HG02852 (cell line): ENCODE measurements around the gene SMIM3.

ENCODE experiments used
- ATAC-seq: cut with Tn5 transposase; IDR thresholded peaks from one replicate; pipeline ENCODE4 v1.9.1; 2021; ENCODE audit warnings: mild to moderate bottlenecking, moderate library complexity; ENCODE audit not compliant: unreplicated experiment

The SMIM3 gene

DNA sequence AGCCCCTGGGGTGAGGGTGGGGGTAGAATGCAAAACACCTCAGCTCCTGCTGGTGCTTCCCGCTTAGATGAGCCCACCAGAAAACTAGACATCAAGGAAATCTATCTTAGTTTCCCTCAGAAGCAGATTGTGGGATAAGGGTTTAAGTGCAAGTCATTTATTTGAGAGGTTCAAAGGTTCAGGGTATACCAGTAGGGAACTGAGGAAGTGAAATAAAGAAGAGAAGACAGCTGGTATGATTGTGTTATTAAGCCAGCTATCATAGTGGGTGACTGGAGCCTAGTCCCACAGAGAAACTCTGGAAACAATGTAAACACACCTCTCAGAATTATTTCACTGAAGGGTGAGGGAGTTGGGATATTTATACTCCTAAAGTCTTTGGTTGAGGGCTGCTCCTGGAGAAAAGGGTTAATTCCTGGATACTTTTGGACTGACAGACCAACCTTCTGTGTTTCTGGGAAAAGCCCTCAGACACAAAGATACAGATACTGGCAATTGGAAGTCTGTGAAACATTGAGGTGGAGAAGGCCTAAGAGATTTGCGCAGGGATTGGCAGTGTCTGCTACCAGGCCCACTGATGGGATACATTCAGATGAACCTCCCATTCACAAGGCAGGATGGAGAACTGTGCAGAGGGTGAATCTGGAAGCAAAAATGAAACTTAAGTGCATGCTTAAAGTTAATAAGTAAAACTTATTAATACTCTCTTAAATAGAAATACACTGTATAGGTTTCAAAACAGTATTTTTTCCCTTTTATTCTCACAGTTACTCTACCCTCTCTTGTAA lies 13.4 kb upstream of the SMIM3 start:
- ATAC-seq, result no peak

GRCh38 chr5:150765799-150766169 lies 12.8 kb upstream of the SMIM3 start:
- no peak for ATAC-seq

- ATAC-seq, result no peak
Measured at GRCh38 chr5:150766251-150766650, 12.3 kb upstream of the SMIM3 start.

- no peak for ATAC-seq
Measured at GRCh38 chr5:150771034-150771795, 7.3 kb upstream of the SMIM3 start.

- no peak for ATAC-seq
Measured at GRCh38 chr5:150774145-150774544, 4.4 kb upstream of the SMIM3 start.

DNA sequence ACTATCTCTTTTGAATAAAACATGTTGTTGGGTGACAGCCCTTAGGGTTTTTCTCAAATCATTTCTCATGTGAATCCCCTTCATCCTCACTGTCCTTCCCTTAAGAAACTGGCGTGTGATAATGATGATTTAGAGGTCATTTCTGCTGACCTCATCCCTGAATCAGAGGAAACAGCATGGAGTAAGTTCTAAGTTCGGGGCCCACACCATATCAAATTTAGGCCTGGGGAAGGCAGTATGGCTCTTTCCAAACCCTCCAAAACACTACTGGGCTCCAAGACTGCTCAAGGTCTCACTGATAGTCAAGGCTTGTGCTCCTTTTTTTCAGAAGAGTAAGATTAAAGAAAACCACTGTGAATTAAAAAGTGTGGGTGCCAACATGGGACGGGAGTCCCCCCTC lies 872 bp upstream of the SMIM3 start:
- ATAC-seq, result no peak

GRCh38 chr5:150778088-150778516 lies 455 bp upstream of the SMIM3 start:
- no peak for ATAC-seq

DNA sequence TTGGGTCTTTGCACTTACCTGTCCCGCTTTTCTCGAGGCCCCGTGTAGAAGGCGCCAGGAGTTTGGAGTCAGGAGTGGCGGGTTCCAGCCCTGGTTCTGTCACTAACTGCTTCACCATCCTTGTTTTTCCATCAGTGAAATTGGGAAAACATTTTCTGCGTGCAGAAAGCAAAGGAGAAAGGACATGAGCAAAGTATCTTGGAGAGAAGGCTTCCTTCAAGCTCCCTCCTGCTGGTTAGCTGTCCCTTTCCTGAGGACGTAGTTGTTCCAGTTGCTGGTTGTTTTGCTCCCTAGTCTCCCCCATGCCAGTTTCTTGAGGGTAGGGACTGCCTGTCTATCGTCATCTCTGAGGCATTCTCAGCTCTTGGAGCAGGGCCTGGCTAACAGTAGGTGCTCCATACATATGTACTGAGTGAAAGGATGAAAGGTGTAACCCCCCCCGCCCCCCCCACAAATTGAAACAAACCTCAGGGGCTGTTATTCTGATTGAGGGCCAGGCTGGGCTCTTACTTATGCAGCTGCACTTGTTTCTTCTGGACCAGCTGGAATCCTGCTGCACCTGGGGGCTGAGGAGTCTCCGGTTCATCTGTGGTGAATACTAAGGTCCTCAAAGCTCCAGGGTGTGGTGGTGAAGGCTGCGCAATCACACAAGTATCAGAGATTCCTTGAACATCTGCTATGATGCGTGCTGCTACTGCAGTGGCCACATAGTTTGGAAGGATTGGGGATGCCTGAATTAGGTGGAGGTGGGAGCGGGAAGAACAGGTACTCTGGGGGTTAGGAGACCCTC lies 1.0 kb downstream of the SMIM3 start:
- peak; percentile 1 for ATAC-seq

DNA sequence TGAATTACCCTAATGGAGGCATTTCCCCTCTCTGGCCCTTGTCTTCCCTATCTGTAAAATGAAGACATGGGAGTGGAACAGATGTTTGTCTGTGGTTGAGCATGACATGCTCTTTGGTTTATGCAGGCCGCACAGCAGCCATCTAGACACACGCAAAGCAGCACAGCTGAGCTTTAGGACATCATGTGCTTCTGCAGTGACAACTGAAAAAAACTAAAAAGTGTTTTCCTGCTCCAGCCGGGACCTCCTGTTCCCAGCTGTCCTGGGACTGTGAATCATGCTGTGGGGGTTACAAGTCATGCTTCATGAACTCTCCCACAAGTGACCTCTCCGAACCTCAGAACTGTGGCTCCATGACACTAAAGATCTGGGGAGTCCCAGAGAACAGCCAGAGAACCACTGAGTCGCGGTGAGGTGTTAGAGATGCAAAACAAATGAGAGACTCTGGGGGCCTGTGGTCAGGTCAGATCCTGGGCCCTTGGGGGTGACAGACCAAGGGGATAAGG lies 1.7 kb downstream of the SMIM3 start:
- ATAC-seq, result peak; percentile 53

DNA sequence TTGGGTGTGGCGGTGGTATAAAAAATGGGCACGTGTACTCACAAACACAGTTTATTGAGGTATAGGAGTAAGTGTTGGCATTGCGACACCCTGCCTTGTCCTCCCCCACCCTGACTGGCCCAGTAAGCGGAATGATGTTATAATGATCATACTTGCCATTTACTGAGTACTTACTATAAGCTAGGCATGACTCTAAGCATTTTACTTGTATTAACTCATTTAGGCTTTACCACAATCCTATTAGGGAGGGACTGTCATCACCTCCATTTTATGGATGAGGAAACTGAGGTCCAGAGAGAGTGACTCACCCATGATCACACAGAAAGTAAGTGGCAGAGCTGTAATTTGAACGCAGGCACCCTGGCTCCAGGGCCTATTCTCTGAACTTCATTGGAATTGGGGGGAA lies 2.3 kb downstream of the SMIM3 start:
- ATAC-seq, result no peak

- ATAC-seq, result no peak
Measured at GRCh38 chr5:150781706-150782614, 3.4 kb downstream of the SMIM3 start.

DNA sequence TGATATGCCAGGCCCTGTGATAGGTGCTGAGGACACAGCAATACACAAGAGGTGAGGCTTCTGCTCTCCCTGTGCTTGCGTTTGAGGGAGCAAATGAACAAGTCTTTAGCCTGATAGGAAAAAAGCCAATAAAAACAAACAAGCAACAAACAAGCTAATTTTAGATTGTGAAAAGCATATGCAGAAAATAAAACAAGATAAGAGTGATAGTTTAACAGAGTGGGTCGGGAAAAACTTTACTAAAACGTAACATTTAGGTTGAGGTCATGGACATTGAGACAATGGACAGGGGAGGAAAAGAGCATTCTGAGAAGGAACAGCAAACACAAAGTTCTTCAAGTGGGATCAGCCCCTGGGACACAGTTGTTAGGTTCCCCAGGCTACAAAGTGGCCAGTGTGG lies 4.3 kb downstream of the SMIM3 start:
- no peak for ATAC-seq

DNA sequence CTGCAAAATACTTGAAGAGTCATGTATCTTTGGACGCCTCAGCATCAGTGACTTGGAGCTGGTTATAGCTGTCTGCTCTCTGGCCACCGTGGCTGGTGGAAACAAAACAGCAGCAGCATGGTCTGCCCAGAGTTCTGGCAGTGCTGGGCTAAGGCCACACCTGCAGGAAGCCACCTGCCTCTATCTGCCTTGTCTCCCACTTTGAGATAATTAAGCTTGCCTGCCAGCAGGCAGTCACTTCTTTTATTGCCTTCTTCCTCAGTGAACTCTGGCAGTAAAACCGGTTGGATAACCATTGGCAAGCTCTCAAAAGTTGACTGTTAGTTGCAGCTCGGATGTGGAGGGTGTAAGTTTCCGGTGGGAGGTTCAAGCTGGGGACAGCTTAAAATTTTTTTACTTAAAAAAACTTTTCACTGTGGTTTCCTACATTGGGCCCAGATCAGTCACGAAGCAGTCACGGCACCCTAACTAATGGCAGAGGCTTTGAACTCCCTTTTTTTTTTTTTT lies 4.9 kb downstream of the SMIM3 start:
- peak; percentile 48 for ATAC-seq

DNA sequence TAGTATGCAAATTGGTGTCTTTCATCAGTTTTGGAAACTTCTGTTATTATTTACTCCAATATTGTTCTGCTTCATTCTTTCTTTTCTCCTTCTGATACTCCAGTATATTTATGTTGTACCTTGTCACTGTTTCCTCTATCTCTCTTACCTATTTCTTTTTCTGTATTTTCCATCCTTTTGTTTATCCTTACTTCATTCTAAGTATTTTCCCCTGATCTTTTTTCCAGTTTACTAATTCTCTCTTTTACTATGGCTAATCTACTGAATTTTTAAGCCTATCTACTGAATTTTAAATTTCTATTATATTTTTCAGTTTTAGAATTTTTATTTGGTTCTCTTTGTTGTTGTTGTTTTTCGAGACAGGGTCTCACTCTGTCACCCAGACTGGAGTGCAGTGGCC lies 7.4 kb downstream of the SMIM3 start:
- ATAC-seq, result no peak

GRCh38 chr5:150786876-150787275 lies 8.3 kb downstream of the SMIM3 start:
- ATAC-seq, result no peak

GRCh38 chr5:150787656-150788055 lies 9.1 kb downstream of the SMIM3 start:
- no peak for ATAC-seq

DNA sequence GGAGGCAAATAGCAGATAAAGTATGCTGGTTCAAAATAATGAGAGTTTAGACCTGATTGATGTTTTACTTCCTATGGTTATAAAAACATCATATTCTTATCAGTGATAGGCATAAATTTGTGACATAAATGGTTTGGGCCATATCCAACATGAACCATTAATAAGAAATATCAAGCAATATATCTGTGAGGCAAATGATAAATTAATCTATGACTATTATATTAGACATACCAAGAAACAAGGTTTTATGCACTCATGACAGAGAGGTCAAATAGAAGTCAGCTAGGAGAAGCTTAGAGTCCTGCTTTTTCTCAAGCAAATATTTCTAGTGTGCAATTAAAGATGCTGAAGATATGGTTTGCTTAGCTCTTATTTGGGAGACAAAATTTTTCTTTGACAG lies 10.4 kb downstream of the SMIM3 start:
- ATAC-seq, result no peak

DNA sequence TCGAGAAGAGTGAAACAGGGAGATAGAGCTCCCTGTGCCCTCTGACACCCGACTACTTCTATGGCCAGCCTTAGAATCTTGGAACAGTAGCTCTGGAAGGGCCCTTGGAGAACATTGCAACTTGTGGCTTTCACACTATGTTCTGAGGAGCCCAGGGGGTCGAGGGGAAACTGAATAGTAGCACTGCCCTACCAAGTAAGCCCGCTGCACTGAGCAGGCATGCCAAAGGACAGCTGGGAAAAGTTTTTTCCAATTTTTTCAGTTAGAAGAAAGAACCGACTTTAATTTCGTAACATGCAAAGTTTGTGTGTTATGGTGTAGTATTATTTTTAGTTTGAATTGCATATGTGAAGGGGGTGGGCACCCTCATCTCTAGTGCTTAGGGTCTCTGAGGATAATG lies 10.9 kb downstream of the SMIM3 start:
- no peak for ATAC-seq

- ATAC-seq, result peak; percentile 98
Measured at GRCh38 chr5:150789943-150790611, 11.5 kb downstream of the SMIM3 start.

DNA sequence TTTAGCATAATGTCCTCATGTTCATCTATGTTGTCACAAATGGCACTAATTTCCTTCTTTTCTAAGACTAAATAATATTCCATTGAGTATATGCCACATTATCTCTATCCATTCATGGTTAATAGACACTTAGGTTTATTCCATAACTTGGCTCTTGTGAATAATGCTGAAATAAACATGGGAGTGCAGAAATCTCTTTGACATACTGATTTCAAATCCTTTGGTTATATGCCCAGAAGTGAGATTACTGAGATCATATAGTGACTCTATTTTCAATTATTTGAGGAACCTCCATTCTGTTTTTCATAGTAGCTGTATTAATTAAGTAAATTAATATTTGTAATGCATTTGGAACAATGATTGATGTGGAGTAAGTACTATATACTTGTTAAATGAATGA lies 13.0 kb downstream of the SMIM3 start:
- ATAC-seq, result no peak
